ENCODE measurements around the gene NANOG.
"Not testable (repeated sequence)": the region's sequence is repeated elsewhere in the genome, so short reads cannot be mapped to it uniquely, and the experiment has no call there.

- not testable (repeated sequence) for TF ChIP-seq REST (IDR thresholded peaks at IDR 0.05; ENCODE audit: insufficient read depth in 1 of 2, low read depth in 2 of 2, low read length in 1 of 2); CTCF (IDR thresholded peaks at IDR 0.05)
Measured at GRCh38 chr12:7825754-7826153, 36.6 kb downstream of the NANOG start.
